ENCODE data around the gene UMODL1.

Gene UMODL1

DNA sequence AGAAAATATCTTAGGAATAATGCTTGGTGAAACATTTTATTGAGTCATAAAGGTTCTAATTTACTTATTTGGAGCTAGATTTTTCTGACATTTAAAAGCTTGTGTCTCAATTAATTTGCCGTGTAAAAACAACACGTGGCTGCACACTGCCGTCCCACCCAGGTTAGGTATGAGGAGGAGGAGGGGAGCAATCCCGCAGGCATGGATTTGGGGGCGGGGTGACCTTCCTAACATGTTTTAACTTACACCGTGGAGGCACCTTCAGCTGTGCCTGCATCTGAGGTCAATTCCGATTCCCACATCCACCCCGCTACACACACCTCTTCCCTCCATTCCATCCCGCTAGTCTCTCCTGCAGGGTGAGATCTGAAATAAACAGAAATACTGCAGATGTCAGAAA is 28.5 kb upstream of the UMODL1 start:
- Mint-ChIP-seq H3K27me3 (peaks cover 0 to 17% of the 10 kb centered on the region in 2 donors), H3K4me3 (no peak overlapping the region), H3K9me3 (no peaks in the 10 kb centered on the region), H3K27ac (peak overlapping the region in 1 of 2 donors; percentile 30), H3K36me3 (ENCODE audit: insufficient read depth) (peaks cover 3% of the 10 kb centered on the region), H3K4me1 (ENCODE audit: low read depth in 2 of 2) (peaks cover 0 to 6% of the 10 kb centered on the region in 2 donors)
- ATAC-seq (replicated peaks) (no peak), DNase-seq (no peak)

- no peak for ATAC-seq (replicated peaks)
- Mint-ChIP-seq H3K27me3 (peaks cover 0 to 17% of the 10 kb centered on the region in 2 donors), H3K27ac (no peak overlapping the region), H3K4me1 (ENCODE audit: low read depth in 2 of 2) (peaks cover 0 to 6% of the 10 kb centered on the region in 2 donors), H3K9me3 (no peaks in the 10 kb centered on the region), H3K36me3 (ENCODE audit: insufficient read depth) (peaks cover 3% of the 10 kb centered on the region), H3K4me3 (no peak overlapping the region)
- no peak for DNase-seq
These were observed 27.8 kb upstream of the UMODL1 start for GRCh38 chr21:42043201-42043895.

GRCh38 chr21:42043961-42044360 is 27.2 kb upstream of the UMODL1 start:
- no peak for DNase-seq
- Mint-ChIP-seq H3K4me1 (ENCODE audit: low read depth in 2 of 2) (peaks cover 0 to 4% of the 10 kb centered on the region in 2 donors), H3K4me3 (no peak overlapping the region), H3K27me3 (peaks cover 0 to 17% of the 10 kb centered on the region in 2 donors), H3K36me3 (ENCODE audit: insufficient read depth) (peaks cover 3% of the 10 kb centered on the region), H3K27ac (no peak overlapping the region), H3K9me3 (no peaks in the 10 kb centered on the region)
- no peak for ATAC-seq (replicated peaks)

- Mint-ChIP-seq H3K27ac (no peak overlapping the region), H3K9me3 (no peaks in the 10 kb centered on the region), H3K36me3 (ENCODE audit: insufficient read depth) (peaks cover 3% of the 10 kb centered on the region)
These were observed 26.1 kb upstream of the UMODL1 start for GRCh38 chr21:42044871-42045495.

DNA sequence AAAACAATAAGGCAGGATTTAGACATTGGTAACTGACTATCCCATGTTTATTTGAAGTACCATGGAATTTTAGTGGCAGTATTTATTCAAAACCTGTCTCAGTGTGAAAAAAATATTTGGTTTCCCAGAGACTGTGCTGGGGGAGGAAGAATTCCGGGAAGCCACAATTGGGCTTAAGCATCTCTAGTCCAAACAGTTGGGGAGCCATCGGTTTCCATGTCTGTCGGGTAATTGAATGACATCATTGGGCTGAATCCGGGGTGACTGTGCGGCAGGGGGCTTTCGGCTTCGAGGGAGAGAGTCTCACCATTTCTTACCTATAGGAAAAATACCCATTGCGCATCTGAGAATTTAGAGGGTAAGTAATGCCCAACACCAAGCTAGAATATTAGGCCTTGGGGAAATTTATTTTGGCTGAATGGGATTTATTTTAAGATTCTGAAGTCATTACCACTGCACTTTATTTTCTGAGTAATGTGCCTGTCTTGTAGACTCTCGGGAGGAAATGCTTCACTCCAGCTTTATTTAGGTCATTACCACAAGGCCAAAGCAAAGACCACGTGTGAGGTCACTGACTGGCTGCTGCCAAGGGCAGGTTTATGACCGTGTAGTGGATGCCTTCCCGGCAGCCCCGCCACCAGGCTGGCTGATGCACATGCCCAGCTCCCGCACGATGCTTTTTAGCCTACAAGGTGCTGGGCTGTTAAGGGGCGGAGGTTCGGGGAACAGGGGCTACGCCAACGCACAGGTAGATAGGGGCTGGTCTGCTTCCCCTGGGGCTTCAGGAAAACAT is 23.1 kb upstream of the UMODL1 start:
- H3K27ac Mint-ChIP-seq: no peak overlapping the region
- H3K4me3 Mint-ChIP-seq: no peak overlapping the region
- no peak for ATAC-seq (replicated peaks)

More at GRCh38 chr21:42044871-42045495, 26.1 kb upstream of the UMODL1 start:
- no peak overlapping the region for H3K4me3 Mint-ChIP-seq
- H3K27me3 Mint-ChIP-seq: peaks cover 0 to 17% of the 10 kb centered on the region in 2 donors
- ATAC-seq (replicated peaks) (no peak), DNase-seq (no peak)
- peaks cover 0 to 4% of the 10 kb centered on the region in 2 donors for H3K4me1 Mint-ChIP-seq (ENCODE audit: low read depth in 2 of 2)

DNA sequence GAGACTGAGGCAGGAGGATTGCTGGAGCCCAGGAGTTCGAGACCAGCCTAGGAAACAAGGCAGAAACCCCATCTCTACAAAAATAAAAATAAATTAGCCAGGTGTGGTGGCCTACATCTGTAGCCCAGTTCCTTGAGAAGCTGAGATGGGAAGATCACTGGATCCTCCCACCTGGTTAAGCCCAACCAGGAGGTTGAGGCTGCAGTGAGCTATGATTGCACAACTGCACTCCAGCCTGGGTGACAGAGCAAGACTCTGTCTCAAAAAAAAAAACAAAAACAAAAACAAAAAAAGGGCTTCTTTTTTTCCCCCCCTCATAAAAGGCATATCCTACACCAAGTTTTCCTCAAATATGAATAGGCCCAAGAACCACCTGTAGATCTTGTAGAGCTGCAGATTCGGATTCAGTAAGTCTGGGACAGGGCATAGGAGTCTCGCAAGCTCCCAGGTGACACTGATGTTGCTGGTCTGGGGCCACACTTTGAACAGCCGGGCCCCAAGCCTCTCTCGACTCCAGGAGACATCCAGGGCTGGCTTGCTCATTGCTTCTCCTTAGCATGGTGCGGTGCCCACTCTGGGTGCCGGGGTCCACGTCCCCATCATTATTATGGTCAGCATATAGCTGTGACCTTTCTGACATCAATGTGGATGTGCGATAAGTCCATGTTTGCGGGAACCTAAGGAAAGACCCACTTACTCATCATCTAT is 22.1 kb upstream of the UMODL1 start:
- ATAC-seq (replicated peaks): no peak
- Mint-ChIP-seq H3K9me3 (no peaks in the 10 kb centered on the region), H3K4me3 (no peak overlapping the region), H3K27ac (no peak overlapping the region), H3K4me1 (ENCODE audit: low read depth in 2 of 2) (peaks cover 0 to 3% of the 10 kb centered on the region in 2 donors), H3K36me3 (ENCODE audit: insufficient read depth) (peaks cover 6% of the 10 kb centered on the region), H3K27me3 (peaks cover 0 to 6% of the 10 kb centered on the region in 2 donors)
- no peak for DNase-seq

More for the DNA sequence above, 23.1 kb upstream of the UMODL1 start:
- Mint-ChIP-seq H3K36me3 (ENCODE audit: insufficient read depth) (peaks cover 6% of the 10 kb centered on the region), H3K4me1 (ENCODE audit: low read depth in 2 of 2) (peaks cover 0 to 3% of the 10 kb centered on the region in 2 donors), H3K27me3 (peaks cover 0 to 6% of the 10 kb centered on the region in 2 donors), H3K9me3 (no peaks in the 10 kb centered on the region)
- no peak for DNase-seq

DNA sequence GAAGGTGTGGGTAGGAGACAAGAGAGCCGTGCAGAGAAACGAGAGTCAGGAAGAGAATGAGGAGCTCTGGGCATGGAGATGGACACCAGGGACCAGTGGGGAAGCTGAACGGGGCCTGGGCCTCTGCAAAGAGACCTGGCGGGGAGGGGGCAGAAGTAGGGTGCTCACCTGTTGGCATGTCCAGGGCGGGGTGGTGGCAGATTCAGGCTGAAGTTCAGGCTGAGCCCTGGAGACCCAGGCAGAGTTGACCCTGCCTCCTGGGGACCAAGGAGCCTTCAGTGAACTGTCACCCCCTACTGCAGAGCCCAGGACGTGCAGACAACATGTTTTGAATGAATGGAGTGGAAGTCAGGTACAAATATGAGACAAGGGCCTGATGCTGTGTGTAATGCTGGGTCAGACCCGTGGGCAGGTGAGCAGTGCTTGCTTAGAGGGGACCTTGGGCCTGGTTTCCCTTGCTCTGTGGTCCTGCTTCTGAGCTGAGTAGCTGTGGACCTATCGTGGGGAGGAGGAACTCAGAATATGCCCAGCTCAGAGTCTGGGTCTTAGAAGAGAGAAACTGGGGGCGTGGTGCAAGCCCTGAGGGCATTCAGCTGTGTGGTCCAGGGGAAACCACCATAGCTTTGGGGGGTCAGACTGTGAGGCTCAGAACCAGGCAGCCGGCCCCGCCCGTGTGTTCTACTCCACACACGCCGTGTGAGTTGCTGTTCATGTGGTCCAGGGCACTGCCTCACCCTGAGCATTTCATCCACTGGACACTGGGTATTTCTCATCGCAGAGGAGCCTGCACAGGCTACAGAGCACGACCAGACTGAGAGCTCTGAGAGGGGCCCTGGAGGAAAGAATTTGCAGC is 21.3 kb upstream of the UMODL1 start:
- Mint-ChIP-seq H3K4me3 (no peak overlapping the region), H3K36me3 (ENCODE audit: insufficient read depth) (peaks cover 6% of the 10 kb centered on the region), H3K27ac (no peak overlapping the region), H3K9me3 (no peaks in the 10 kb centered on the region), H3K27me3 (peaks cover 0 to 6% of the 10 kb centered on the region in 2 donors), H3K4me1 (ENCODE audit: low read depth in 2 of 2) (peaks cover 0 to 3% of the 10 kb centered on the region in 2 donors)
- DNase-seq (no peak), ATAC-seq (replicated peaks) (no peak)

GRCh38 chr21:42051788-42052187 is 19.3 kb upstream of the UMODL1 start:
- ATAC-seq (replicated peaks) (no peak), DNase-seq (no peak)
- Mint-ChIP-seq H3K4me3 (no peak overlapping the region), H3K27me3 (no peaks in the 10 kb centered on the region), H3K9me3 (no peaks in the 10 kb centered on the region), H3K4me1 (ENCODE audit: low read depth in 2 of 2) (peaks cover 0 to 3% of the 10 kb centered on the region in 2 donors), H3K27ac (no peak overlapping the region), H3K36me3 (ENCODE audit: insufficient read depth) (peaks cover 3% of the 10 kb centered on the region)

- no peak overlapping the region for H3K4me3 Mint-ChIP-seq
These were observed 15.7 kb upstream of the UMODL1 start for GRCh38 chr21:42055425-42055824.

GRCh38 chr21:42056468-42056867 is 14.6 kb upstream of the UMODL1 start:
- H3K36me3 Mint-ChIP-seq (ENCODE audit: insufficient read depth): peaks cover 3% of the 10 kb centered on the region
- no peak overlapping the region for H3K4me3 Mint-ChIP-seq
- DNase-seq: no peak
- peak overlapping the region in 1 of 2 donors; percentile 46 for H3K27ac Mint-ChIP-seq
- no peaks in the 10 kb centered on the region for H3K27me3 Mint-ChIP-seq
- H3K4me1 Mint-ChIP-seq (ENCODE audit: low read depth in 2 of 2): peaks cover 7 to 9% of the 10 kb centered on the region in 2 donors
- H3K9me3 Mint-ChIP-seq: no peaks in the 10 kb centered on the region
- ATAC-seq (replicated peaks): no peak

More at GRCh38 chr21:42055425-42055824, 15.7 kb upstream of the UMODL1 start:
- Mint-ChIP-seq H3K36me3 (ENCODE audit: insufficient read depth) (peaks cover 3% of the 10 kb centered on the region), H3K9me3 (no peaks in the 10 kb centered on the region), H3K27me3 (no peaks in the 10 kb centered on the region), H3K27ac (no peak overlapping the region), H3K4me1 (ENCODE audit: low read depth in 2 of 2) (peaks cover 0 to 3% of the 10 kb centered on the region in 2 donors)
- no peak for ATAC-seq (replicated peaks)
- DNase-seq: no peak

- Mint-ChIP-seq H3K9me3 (no peaks in the 10 kb centered on the region), H3K4me3 (no peak overlapping the region), H3K27ac (no peak overlapping the region), H3K36me3 (ENCODE audit: insufficient read depth) (peaks cover 4% of the 10 kb centered on the region), H3K4me1 (ENCODE audit: low read depth in 2 of 2) (peaks cover 12 to 14% of the 10 kb centered on the region in 2 donors), H3K27me3 (no peaks in the 10 kb centered on the region)
- DNase-seq (no peak), ATAC-seq (replicated peaks) (no peak)
These were observed 14.0 kb upstream of the UMODL1 start for GRCh38 chr21:42056996-42057689.

GRCh38 chr21:42057851-42058437 is 13.2 kb upstream of the UMODL1 start:
- Mint-ChIP-seq H3K36me3 (ENCODE audit: insufficient read depth) (peaks cover 10% of the 10 kb centered on the region), H3K27me3 (no peaks in the 10 kb centered on the region), H3K27ac (no peak overlapping the region), H3K9me3 (no peaks in the 10 kb centered on the region), H3K4me1 (ENCODE audit: low read depth in 2 of 2) (peaks cover 20 to 22% of the 10 kb centered on the region in 2 donors), H3K4me3 (no peak overlapping the region)
- ATAC-seq (replicated peaks) (no peak), DNase-seq (no peak)
